ENCODE measurements around the gene ARHGDIA.

Gene ARHGDIA

GRCh38 chr17:81890447-81891302 is 19.5 kb upstream of the ARHGDIA start:
- no peak for DNase-seq (ENCODE audit: extremely low read depth, low read depth)
- no peak for TF ChIP-seq CTCF (IDR thresholded peaks at IDR 0.05; ENCODE audit: low read depth, low read length)

- no peak for DNase-seq (ENCODE audit: extremely low read depth, low read depth)
- no peak for TF ChIP-seq CTCF (IDR thresholded peaks at IDR 0.05; ENCODE audit: low read depth, low read length)
Observed at GRCh38 chr17:81889602-81890001, 18.5 kb upstream of the ARHGDIA start.

- TF ChIP-seq CTCF (IDR thresholded peaks at IDR 0.05; ENCODE audit: low read depth, low read length), result no peak
- DNase-seq (ENCODE audit: extremely low read depth, low read depth), result no peak
Observed at GRCh38 chr17:81888988-81889595, 18.0 kb upstream of the ARHGDIA start.

DNA sequence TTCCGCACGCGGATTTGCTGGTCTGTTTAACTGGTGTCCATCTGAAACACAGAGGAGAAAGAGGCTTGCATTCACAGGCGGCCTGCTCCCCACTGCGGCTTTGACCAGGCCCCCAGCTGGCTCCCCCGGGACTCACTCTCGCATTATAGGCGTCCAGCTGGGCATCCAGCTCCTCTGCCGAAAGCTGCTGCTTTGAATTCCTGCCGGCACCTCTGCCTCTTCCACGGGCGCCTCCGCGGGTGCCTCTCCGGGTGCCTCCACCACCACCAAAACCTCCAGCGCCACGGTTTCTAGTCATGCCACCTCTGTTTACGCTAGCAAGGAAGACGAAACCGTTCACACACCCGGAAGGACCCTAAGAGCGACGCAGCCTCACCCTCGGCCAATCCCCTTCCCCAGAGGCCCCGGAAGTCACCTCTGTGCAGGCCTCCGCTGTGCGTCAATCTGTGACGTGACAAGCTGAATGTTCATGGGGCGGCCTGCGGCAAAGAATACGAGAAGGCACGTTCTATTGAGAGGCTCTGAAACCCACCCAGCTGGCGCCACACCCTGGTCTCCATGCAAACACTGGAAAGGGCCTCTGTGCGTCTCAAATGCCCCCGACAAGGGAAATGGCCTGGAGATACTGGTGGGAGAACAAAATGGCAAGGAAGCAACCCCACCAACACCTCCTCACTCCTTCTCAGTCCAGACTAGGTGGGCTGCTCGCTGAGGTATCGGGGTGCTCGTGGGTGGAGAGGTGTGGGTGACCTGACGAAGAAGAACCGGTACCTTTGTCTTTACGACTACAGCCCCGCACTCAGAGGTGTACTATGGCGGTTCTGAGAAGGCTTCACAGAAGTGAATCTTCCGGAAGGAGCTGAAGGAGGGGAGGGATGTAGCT is 17.2 kb upstream of the ARHGDIA start:
- TF ChIP-seq CTCF (IDR thresholded peaks at IDR 0.05; ENCODE audit: low read depth, low read length), result no peak

GRCh38 chr17:81885869-81886548 is 14.9 kb upstream of the ARHGDIA start:
- no peak for DNase-seq (ENCODE audit: extremely low read depth, low read depth)
- TF ChIP-seq CTCF (IDR thresholded peaks at IDR 0.05; ENCODE audit: low read depth, low read length), result no peak

More for the DNA sequence above, 17.2 kb upstream of the ARHGDIA start:
- no peak for DNase-seq (ENCODE audit: extremely low read depth, low read depth)

- no peak for TF ChIP-seq CTCF (IDR thresholded peaks at IDR 0.05; ENCODE audit: low read depth, low read length)
- no peak for DNase-seq (ENCODE audit: extremely low read depth, low read depth)
Observed at GRCh38 chr17:81885454-81885853, 14.3 kb upstream of the ARHGDIA start.

Data from AG09319 (cell line).